GM20431 (cell line): ENCODE data around the gene APOD.

Experiments
- in situ Hi-C: fragments of 300-500 bp; cut with MseI, MboI; formaldehyde crosslinking; loops from one replicate; pipeline ENCODE4 v1.15.0; 2020; ENCODE audit warnings: low sequenced_read_pairs; ENCODE audit not compliant: unreplicated experiment

Gene APOD

DNA sequence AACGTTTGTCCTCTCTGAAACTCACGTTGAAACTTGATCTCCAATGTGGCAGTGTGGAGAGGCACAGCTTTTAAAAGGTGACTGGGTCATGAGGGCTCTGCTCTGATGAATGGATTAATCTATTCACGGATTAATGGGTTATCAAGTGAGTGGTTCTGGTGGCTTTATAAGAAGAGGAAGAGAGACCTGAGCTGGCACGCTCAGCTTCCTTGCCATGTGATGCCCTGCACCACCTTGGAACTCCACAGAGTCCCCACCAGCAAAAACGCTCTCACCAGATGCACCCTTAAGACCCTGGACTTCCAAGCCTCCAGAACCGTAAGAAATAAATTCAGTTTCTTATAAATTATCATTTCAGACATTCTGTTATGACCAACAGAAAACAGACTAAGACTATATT is 43.2 kb downstream of the APOD start:
- in situ Hi-C loops: loop anchor here (25.0 kb wide), 1 partner anchor 878 kb away; the partner anchor contains the start of gene LSG1

DNA sequence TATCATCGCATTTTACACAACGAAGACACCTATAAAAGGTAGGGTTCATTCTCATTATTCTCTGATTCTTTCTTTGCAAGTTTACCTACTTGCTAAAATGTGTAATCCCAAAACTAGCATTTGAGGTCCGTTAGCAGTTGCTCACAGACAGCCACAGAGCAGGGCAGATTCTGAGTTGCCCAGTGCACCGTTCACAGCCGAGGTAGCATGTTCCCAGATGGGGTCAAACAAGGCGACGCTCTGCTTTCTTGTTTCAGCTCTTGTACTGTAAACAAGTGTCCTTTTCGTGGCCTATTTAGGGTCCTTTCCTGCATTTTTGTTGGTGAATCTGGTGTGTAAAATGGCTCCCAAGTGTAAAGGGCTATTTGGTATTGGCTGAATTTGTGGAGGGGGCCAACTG is 43.7 kb downstream of the APOD start:
- in situ Hi-C loops: loop anchor here (25.0 kb wide), 1 partner anchor 878 kb away; the partner anchor contains the start of gene LSG1

DNA sequence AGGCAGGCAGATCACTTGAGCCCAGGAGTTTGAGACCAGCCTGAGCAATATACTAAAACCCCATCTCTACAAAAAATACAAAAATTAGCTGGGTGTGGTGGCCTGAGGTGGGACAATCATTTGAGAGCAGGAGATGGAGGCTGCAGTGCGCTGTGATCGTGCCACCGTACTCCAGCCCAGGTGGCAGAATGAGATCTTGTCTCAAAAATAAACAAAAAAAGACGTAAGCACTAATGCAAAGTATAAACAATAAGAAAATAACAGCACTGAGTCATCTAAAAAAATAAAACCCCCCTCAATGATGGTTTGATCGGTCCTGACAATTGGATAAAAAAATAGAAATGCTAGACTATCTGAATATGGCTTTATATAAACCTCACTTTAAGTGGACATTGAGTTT is 44.3 kb downstream of the APOD start:
- in situ Hi-C loops: loop anchor here (25.0 kb wide), 1 partner anchor 877 kb away; the partner anchor contains the start of gene LSG1

DNA sequence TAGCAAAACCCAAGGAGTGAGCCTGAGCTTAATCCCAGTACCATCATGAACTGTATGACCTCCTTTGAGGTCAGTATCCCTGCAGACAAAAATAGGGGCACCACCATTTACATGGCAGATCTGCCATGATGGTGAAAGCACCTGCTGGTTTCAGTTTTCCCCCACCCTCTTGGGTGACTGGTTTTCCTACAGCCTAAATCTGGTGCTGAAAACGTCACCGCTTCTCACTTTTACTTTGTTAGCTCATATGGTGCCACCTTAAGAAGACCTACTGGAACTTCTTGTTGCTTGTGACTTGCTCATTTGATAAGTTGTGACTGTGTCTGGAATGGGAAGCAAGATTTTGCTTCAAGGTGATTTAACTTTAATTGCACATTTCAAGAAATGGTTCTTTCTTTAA is 45.7 kb downstream of the APOD start:
- in situ Hi-C loops: loop anchor here (25.0 kb wide), 1 partner anchor 876 kb away; the partner anchor contains the start of gene LSG1

DNA sequence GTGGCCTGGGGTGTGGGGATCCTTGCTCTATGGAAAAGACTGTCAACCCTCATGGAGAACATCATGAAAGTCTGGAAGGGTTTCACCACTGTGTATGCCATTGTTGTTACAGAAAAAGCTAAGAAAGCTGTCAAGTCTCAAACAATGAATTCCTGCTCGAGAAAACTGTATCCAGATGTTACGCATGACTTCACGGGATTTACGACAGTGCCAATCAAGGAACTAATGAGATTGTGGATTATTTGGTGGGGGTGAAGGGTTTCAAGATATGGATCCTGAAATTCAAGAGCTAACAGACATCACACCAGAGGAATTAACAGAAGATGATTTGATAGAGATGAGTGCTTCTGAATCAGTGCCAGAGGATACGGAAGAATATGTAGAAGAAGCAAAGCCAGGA is 48.4 kb downstream of the APOD start:
- in situ Hi-C loops: loop anchor here (25.0 kb wide), 1 partner anchor 873 kb away; the partner anchor contains the start of gene LSG1

DNA sequence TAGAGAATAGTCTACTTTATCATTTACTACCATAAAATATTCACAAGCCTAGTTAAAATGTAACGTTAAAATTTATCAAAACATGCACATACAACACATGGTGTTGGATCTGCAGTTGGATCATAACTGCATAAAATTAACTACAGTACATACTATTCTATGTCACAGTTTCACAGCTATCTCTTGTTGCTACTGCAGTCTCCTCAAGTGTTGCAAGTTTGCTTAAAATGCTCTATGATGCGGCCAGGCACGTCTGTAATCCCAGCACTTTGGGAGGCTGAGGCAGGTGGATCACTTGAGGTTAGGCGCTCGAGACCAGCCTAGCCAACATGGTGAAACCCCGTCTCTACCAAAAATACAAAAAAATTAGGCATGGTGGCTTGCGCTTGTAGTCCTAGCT is 50.9 kb downstream of the APOD start:
- in situ Hi-C loops: loop anchor here (25.0 kb wide), 1 partner anchor 871 kb away; the partner anchor contains the start of gene LSG1

DNA sequence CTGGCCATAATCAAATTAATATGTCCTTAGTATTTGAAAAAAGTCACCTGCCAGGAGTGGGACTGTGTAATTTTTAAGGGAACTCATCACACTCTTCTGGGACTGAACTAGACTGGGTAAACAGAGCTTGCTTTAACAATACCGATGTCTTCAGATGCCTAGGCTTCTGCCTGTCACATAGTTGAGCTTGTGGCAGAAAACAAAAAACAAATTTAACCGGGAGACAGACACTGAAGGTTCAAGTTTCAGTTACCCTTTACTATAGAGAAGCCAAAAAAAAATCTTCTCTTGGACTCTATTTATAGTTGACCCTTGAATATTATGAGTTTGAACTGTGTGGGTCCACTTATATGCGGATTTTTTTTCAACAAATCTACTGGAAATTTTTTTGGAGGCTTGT is 51.4 kb downstream of the APOD start:
- in situ Hi-C loops: loop anchor here (25.0 kb wide), 1 partner anchor 870 kb away; the partner anchor contains the start of gene LSG1

DNA sequence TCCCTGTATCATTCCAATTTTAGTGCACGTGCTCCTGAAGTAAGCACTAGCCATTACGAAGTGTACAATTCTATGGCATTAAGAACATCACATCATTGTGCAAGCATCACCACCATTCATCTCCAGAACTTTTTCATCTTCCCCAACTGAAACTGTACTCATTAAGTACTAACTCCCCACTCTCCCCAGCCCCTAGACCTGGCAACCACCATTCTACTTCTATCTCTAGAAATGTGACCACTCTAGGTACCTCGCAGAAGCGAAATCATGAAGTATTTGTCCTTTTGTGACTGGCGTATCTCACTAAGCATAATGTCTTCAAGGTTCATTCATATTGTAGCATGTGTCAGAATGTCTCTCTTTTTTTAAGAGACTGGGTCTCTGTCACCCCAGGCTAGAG is 52.1 kb downstream of the APOD start:
- in situ Hi-C loops: loop anchor here (25.0 kb wide), 1 partner anchor 869 kb away; the partner anchor contains the start of gene LSG1

DNA sequence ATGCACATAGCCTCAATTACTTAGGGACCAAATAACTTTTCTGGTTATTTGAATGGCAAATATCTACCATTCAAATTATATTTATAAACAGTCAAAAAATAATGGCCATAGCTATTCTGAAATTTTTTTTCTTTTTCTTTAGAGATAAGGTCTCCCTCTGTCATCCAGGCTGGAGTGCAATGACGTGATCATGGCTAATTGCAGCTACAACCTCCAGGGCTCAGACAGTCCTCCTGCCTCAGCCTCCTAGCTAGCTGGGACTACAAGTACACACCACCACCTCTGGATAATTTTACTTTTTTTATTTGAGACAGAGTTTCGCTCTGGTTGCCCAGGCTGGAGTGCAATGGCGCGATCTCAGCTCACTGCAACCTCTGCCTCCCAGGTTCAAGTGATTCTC is 57.2 kb downstream of the APOD start:
- in situ Hi-C loops: loop anchor here (10.0 to 25.0 kb wide), 2 partner anchors 252 to 864 kb away; partner anchors contain the start of genes LSG1 and XXYLT1

DNA sequence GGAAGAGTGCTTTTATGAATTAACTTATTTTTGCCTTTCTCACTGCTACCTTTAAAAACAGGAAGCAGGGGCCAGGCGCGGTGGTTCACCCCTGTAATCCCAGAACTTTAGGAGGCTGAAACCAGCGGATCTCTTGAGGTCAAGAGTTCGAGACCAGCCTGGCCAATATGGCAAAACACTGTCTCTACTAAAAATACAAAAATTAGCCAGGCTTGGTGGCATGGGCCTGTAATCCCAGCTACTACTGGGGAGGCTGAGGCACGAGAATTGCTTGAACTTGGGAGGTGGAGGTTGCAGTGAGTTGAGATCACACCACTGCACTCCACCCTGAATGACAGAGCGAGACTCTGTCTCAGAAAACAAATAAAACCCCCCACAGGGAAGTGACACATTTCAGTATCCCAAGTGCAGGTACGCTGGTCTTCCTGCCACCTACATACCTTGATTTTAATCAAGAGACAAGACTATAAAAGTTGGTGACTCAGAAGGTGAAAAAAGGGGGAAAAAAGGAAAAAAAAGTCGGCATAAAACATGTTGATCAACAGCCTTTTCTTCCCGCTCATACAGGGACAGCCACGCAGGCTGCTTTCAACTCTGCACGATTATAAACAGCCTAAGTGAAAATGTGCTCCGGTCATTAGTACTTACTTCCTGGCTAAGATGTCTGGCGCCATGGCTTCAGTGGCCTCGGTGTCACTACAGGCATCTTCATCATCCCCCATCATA is 59.4 kb downstream of the APOD start:
- in situ Hi-C loops: loop anchor here (10.0 kb wide), 1 partner anchor 250 kb away; the partner anchor contains the start of gene XXYLT1

DNA sequence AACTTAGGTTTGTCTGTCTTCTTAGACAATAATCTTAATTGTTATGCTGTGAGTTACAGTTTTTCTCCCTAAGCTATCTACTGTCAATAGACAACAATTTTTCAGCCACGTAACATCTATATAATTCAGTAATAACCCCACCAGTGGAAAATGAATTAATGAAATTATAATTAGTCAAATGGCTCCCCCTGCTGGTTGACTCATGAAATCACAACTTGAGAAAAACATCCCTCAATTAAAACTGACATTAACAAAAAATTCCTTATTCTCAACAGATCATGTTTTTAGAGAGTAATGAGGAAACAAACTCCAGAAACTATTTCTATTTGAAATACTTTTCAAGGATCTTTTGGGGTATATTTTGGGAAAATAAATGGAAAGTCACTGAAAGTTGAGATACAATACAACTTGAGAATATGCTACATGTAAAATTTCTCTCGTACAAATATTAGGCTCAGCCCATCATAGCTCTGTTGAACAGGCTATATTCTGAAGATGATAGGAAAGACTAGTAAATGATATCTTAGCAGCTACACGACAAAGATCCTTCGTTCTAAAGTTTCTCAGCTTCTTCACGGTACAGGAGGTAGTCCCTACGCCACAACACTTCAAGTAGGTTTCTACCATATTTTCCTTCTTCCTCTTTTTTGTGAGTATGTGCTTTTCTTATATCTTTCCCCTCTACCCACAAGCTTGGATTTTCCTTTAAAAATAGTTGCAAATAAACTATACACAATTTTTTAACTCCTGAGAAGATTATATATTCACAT is 61.3 kb downstream of the APOD start:
- in situ Hi-C loops: loop anchor here (10.0 kb wide), 1 partner anchor 248 kb away; the partner anchor contains the start of gene XXYLT1
